GM12878 (cell line): ENCODE measurements around the gene CDC42BPA. TPM values are rescaled to one million over a fixed set of nuclear protein-coding genes. Genes with fewer than 3 reads are reported as not detected.

ENCODE experiments used
- ATAC-seq: fragments of 200-7000 bp; cut with Tn5 transposase; 3 replicates; pipeline ENCODE4 v1.9.1; 2020; ENCODE audit warnings: mild to moderate bottlenecking, moderate library complexity
- BruUV-seq: library from RNA; stranded (reverse); fragments of 400-500 nt; replicated peaks from 2 replicates; lab custom pipeline; 2021; lab: Mats Ljungman, UMichigan
- CTCF ChIA-PET: fragments of 300-600 bp; sonication (Branson Sonifier 250); formaldehyde crosslinking; extraction: SDS; loops from one replicate; lab custom pipeline; 2021; ENCODE audit warnings: inconsistent platforms; lab: Yijun Ruan, JAX
- POLR2A ChIA-PET: fragments of 350-600 bp; formaldehyde crosslinking; extraction: SDS; loops from one replicate; lab custom pipeline; 2021; ENCODE audit warnings: inconsistent platforms; lab: Charles Lee
- RAD21 ChIA-PET: fragments of 300-600 bp; sonication (Branson Sonifier 250); formaldehyde crosslinking; loops from one replicate; lab custom pipeline; 2023; ENCODE audit warnings: antibody characterized with exemption; ENCODE audit not compliant: unreplicated experiment; lab: Charles Lee
- SMC1A ChIA-PET: fragments of 300-600 bp; sonication (Branson Sonifier 250); formaldehyde crosslinking; loops from one replicate; lab custom pipeline; 2023; ENCODE audit not compliant: unreplicated experiment, uncharacterized antibody; lab: Charles Lee
- DNase-seq: peaks from one replicate; pipeline ENCODE4 v3.0.0-alpha.2; 2011; ENCODE audit warnings: low read depth, low spot score
- FAIRE-seq: peaks from 3 replicates; lab custom pipeline; 2011; peaks lifted over from hg19 to GRCh38; lab: Jason Lieb, UNC
- H2AFZ ChIP-seq: 2 replicates; pipeline ENCODE4 v1.6.0; 2011; ENCODE audit warnings: low read depth, low read length, control low read depth; ENCODE audit not compliant: control insufficient read depth
- H3K27ac ChIP-seq: 2 replicates; pipeline ENCODE4 v1.5.1; 2011; ENCODE audit warnings: control low read depth; ENCODE audit not compliant: control insufficient read depth, insufficient read depth
- H3K27me3 ChIP-seq, 2 experiments: replicated peaks in 1 of 2; 2 replicates each; pipeline versions ENCODE4 v1.6.0 to v1.6.1; 2011; ENCODE audit warnings: low read length in 1 of 2; ENCODE audit not compliant: control insufficient read depth in 2 of 2, insufficient read depth in 2 of 2
- H3K36me3 ChIP-seq, 2 experiments: 2 replicates each; pipeline ENCODE4 v1.5.1; 2011; ENCODE audit warnings: low read length in 1 of 2; ENCODE audit not compliant: control insufficient read depth in 2 of 2, insufficient read depth in 2 of 2
- H3K4me1 ChIP-seq: 2 replicates; pipeline ENCODE4 v1.6.1; 2011; ENCODE audit warnings: mild to moderate bottlenecking, low read length, moderate library complexity, mixed read lengths; ENCODE audit not compliant: control insufficient read depth, insufficient read depth
- H3K4me2 ChIP-seq: 2 replicates; pipeline ENCODE4 v1.6.0; 2011; ENCODE audit warnings: control low read depth; ENCODE audit not compliant: control insufficient read depth, insufficient read depth
- H3K4me3 ChIP-seq: fragments of 200-600 bp; sonication (generic); 2 replicates; pipeline ENCODE4 v1.5.1; 2016
- H3K79me2 ChIP-seq: 2 replicates; pipeline ENCODE4 v1.6.0; 2011; ENCODE audit warnings: low read length; ENCODE audit not compliant: control insufficient read depth, insufficient read depth
- H3K9ac ChIP-seq: 2 replicates; pipeline ENCODE4 v1.8.0; 2011; ENCODE audit warnings: low read length, control low read depth, mixed read lengths; ENCODE audit not compliant: control insufficient read depth, insufficient read depth
- H3K9me3 ChIP-seq: replicated peaks from 3 replicates; pipeline ENCODE4 v1.5.1; 2011; ENCODE audit warnings: mild to moderate bottlenecking, low read length; ENCODE audit not compliant: control insufficient read depth, insufficient read depth
- H4K20me1 ChIP-seq: 2 replicates; pipeline ENCODE4 v1.6.0; 2011; ENCODE audit not compliant: control insufficient read depth, insufficient read depth
- BMI1 ChIP-seq: fragments of 450-650 bp; IDR thresholded peaks from 2 replicates; pipeline ENCODE4 v1.6.1; 2016; ENCODE audit warnings: mild to moderate bottlenecking, moderate library complexity, borderline replicate concordance
- CBX5 ChIP-seq: sonication (generic); IDR thresholded peaks from 2 replicates; pipeline ENCODE4 v1.6.1; 2016; ENCODE audit warnings: low read depth, moderate library complexity, mild to moderate bottlenecking, inconsistent platforms
- CREM ChIP-seq: IDR thresholded peaks from 2 replicates; pipeline ENCODE4 v1.6.1; 2014; ENCODE audit warnings: antibody characterized with exemption, low read depth
- E2F4 ChIP-seq: IDR thresholded peaks from 2 replicates; pipeline ENCODE4 v1.6.1; 2012; ENCODE audit warnings: low read depth, low read length, improper control_type of control experiment
- GATAD2B ChIP-seq: fragments of 450-650 bp; conservative IDR thresholded peaks from 2 replicates; pipeline ENCODE4 v1.6.1; 2017; ENCODE audit warnings: low read depth, mild to moderate bottlenecking, moderate library complexity
- HCFC1 ChIP-seq: fragments of 150-350 bp; IDR thresholded peaks from 2 replicates; pipeline ENCODE4 v1.6.1; 2014; ENCODE audit warnings: low read length
- IKZF2 ChIP-seq, 2 experiments: fragments of 450-650 bp; IDR thresholded peaks; 2 replicates each; pipeline ENCODE4 v1.6.1; 2017; ENCODE audit warnings: mild to moderate bottlenecking in 2 of 2, moderate library complexity in 2 of 2
- NFYB ChIP-seq: IDR thresholded peaks from 2 replicates; pipeline ENCODE4 v1.6.1; 2011; ENCODE audit warnings: low read depth, mild to moderate bottlenecking, low read length, improper control_type of control experiment, moderate library complexity; ENCODE audit not compliant: insufficient read depth
- SMAD5 ChIP-seq: IDR thresholded peaks from 2 replicates; pipeline ENCODE4 v1.6.1; 2016; ENCODE audit warnings: antibody characterized with exemption, low read depth
- ZNF274 ChIP-seq: IDR thresholded peaks from one replicate; pipeline ENCODE4 v1.8.0; 2011; ENCODE audit not compliant: insufficient read length, insufficient read depth
- ZNF622 ChIP-seq: fragments of 450-650 bp; IDR thresholded peaks from 2 replicates; pipeline ENCODE4 v1.6.1; 2017; ENCODE audit warnings: mild to moderate bottlenecking, inconsistent platforms
- WGBS: methylation state at CpG from one replicate; pipeline ENCODE4 v1.1.6; 2016; ENCODE audit warnings: low lambda C conversion rate; ENCODE audit not compliant: insufficient replicate concordance, insufficient coverage; ENCODE audit errors: missing lambda C conversion rate; 5-methylcytosine and 5-hydroxymethylcytosine counted together
- in situ Hi-C: fragments of 300-500 bp; cut with MboI; formaldehyde crosslinking; loops from 9 replicates; pipeline ENCODE4 v1.14.3; 2018; ENCODE audit warnings: mixed read lengths
- intact Hi-C: fragments of 100-400 bp; cut with micrococcal nuclease; formaldehyde crosslinking; loops from one replicate; pipeline ENCODE4 v1.14.2; 2022; ENCODE audit not compliant: unreplicated experiment
- polyA plus RNA-seq, 11 experiments: library from polyadenylated mRNA; depleted of rRNA in 4 of 11; unstranded in 6 of 11; stranded (reverse) in 5 of 11; fragments of >200 nt; fragmentation: Nextera tagmentation in 4 of 11; fragmentation: Illumina TruSeq in 1 of 11; extraction: Ambion mirVana in 4 of 11; extraction: Trizol in 1 of 11; gene quantifications; 1 replicate in 1 of 11; 2 replicates in 10 of 11; pipeline versions ENCODE4 v1.2.1 to v1.2.3, GENCODE V29; 2011 to 2016; ENCODE audit warnings: inconsistent platforms in 2 of 11, missing spikeins in 2 of 11, low read depth in 1 of 11
- total RNA-seq, 4 experiments: library from RNA; depleted of rRNA in 3 of 4; stranded (reverse); fragments of >200 nt in 3 of 4; fragmentation: Illumina TruSeq in 1 of 4; extraction: Trizol in 1 of 4; gene quantifications; 2 replicates each; pipeline versions ENCODE4 v1.2.1 to v1.2.3, GENCODE V29; 2013 to 2021
- TF ChIP-seq, protein P1 (sequence below): IDR thresholded peaks from 2 replicates; pipeline ENCODE4 v1.6.1; 2012; ENCODE audit warnings: low read depth, low read length, improper control_type of control experiment
- TF ChIP-seq, protein P2 (sequence below): fragments of 450-650 bp; IDR thresholded peaks from 2 replicates; pipeline ENCODE4 v1.6.1; 2017; ENCODE audit warnings: mild to moderate bottlenecking

CDC42BPA gene
- total and polyA plus RNA-seq, 10 of the 15 experiments (the other 5 are each of a cell fraction or from before 2014, with no cell fraction given): 0.02 to 0.52 (median 0.10) TPM

GRCh38 chr1:227127891-227128290 is 190.4 kb downstream of the CDC42BPA start:
- no peak overlapping the region for H3K9ac ChIP-seq
- CTCF ChIA-PET: no interaction called here
- RAD21 ChIA-PET: no interaction called here
- H2AFZ ChIP-seq: no peak overlapping the region
- H3K79me2 ChIP-seq: no peaks in the 10 kb centered on the region
- ATAC-seq (peak; percentile 45), FAIRE-seq (no peak), DNase-seq (peak; percentile 12)
- no peaks in the 10 kb centered on the region for H3K9me3 ChIP-seq
- H3K4me2 ChIP-seq: no peak overlapping the region
- TF ChIP-seq HCFC1 (no peak), IKZF2 (IDR thresholded peaks at IDR 0.05) (no peak), E2F4 (no peak), ZNF622 (no peak), SMAD5 (no peak), NFYB (no peak), CBX5 (no peak), GATAD2B (no peak), CREM (no peak), ZNF274 (no peak), BMI1 (no peak)
- TF ChIP-seq, protein P1, sequence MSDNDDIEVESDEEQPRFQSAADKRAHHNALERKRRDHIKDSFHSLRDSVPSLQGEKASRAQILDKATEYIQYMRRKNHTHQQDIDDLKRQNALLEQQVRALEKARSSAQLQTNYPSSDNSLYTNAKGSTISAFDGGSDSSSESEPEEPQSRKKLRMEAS: no peak
- TF ChIP-seq, protein P2, sequence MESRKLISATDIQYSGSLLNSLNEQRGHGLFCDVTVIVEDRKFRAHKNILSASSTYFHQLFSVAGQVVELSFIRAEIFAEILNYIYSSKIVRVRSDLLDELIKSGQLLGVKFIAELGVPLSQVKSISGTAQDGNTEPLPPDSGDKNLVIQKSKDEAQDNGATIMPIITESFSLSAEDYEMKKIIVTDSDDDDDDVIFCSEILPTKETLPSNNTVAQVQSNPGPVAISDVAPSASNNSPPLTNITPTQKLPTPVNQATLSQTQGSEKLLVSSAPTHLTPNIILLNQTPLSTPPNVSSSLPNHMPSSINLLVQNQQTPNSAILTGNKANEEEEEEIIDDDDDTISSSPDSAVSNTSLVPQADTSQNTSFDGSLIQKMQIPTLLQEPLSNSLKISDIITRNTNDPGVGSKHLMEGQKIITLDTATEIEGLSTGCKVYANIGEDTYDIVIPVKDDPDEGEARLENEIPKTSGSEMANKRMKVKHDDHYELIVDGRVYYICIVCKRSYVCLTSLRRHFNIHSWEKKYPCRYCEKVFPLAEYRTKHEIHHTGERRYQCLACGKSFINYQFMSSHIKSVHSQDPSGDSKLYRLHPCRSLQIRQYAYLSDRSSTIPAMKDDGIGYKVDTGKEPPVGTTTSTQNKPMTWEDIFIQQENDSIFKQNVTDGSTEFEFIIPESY: no peak
- H4K20me1 ChIP-seq: no peaks in the 10 kb centered on the region
- no peak overlapping the region for H3K27ac ChIP-seq
- in situ Hi-C loops: no loop called here
- POLR2A ChIA-PET: no interaction called here
- WGBS: 4% methylated on average over 3 of the region's 3 CpGs
- no peaks in the 10 kb centered on the region for H3K27me3 ChIP-seq
- BruUV-seq: no TSS peak
- no peaks in the 10 kb centered on the region for H3K36me3 ChIP-seq
- intact Hi-C loops: no loop called here
- H3K4me3 ChIP-seq: no peak overlapping the region
- SMC1A ChIA-PET: no interaction called here
- no peaks in the 10 kb centered on the region for H3K4me1 ChIP-seq
